ENCODE results near the gene ATP8A2. TPM values are rescaled to one million over a fixed set of nuclear protein-coding genes. Genes with fewer than 3 reads are reported as not detected.

The ATP8A2 gene
- total and polyA plus RNA-seq, 3 donors from 2014 or later: 14.2 to 38.3 (median 16.5) TPM

DNA sequence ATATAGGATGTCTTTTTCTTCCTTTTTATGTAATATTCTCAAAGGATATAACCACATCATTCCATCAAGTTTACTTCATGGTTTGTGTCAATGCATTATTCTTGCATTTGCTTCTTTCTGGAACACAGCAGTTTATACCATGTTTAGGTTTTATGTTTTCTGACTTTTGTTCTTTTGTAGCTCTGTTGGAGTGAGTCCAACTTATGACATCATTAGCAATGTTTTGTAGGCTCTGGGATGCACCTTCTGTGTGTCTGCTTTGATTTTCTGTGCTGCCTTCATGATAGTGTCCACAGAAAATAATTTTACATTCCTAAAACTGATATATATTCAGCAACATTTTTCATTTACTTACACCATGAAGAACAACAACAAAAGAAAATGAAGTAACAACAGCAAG lies 611.1 kb downstream of the ATP8A2 start:
- intact Hi-C loops (cut with DNase I; ENCODE audit: low total_unique reads): no loop called here
- no peak overlapping the region for H3K4me3 ChIP-seq
- DNase-seq: no peak

GRCh38 chr13:25987987-25988386 lies 616.2 kb downstream of the ATP8A2 start:
- no peaks in the 10 kb centered on the region for H3K4me1 ChIP-seq
- H3K9me3 ChIP-seq: no peaks in the 10 kb centered on the region
- H3K36me3 ChIP-seq (ENCODE audit: low read depth, missing control alignments): no peaks in the 10 kb centered on the region
- no peak overlapping the region for H3K27ac ChIP-seq
- DNase-seq: no peak
- WGBS, 2 donors: 98% methylated on average over 8 of the region's 8 CpGs
- intact Hi-C loops (cut with DNase I; ENCODE audit: low total_unique reads): no loop called here
- TF ChIP-seq POLR2A (IDR thresholded peaks at IDR 0.05): no peak
- TF ChIP-seq, protein P1, sequence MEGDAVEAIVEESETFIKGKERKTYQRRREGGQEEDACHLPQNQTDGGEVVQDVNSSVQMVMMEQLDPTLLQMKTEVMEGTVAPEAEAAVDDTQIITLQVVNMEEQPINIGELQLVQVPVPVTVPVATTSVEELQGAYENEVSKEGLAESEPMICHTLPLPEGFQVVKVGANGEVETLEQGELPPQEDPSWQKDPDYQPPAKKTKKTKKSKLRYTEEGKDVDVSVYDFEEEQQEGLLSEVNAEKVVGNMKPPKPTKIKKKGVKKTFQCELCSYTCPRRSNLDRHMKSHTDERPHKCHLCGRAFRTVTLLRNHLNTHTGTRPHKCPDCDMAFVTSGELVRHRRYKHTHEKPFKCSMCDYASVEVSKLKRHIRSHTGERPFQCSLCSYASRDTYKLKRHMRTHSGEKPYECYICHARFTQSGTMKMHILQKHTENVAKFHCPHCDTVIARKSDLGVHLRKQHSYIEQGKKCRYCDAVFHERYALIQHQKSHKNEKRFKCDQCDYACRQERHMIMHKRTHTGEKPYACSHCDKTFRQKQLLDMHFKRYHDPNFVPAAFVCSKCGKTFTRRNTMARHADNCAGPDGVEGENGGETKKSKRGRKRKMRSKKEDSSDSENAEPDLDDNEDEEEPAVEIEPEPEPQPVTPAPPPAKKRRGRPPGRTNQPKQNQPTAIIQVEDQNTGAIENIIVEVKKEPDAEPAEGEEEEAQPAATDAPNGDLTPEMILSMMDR (IDR thresholded peaks at IDR 0.05): no peak
- no peak overlapping the region for H3K4me3 ChIP-seq
- no peaks in the 10 kb centered on the region for H3K27me3 ChIP-seq

More for the DNA sequence above, 611.1 kb downstream of the ATP8A2 start:
- Histone ChIP-seq H3K36me3 (ENCODE audit: low read depth, missing control alignments) (no peaks in the 10 kb centered on the region), H3K9me3 (no peaks in the 10 kb centered on the region), H3K27me3 (no peaks in the 10 kb centered on the region), H3K27ac (no peak overlapping the region), H3K4me1 (no peaks in the 10 kb centered on the region)
- TF ChIP-seq, protein P1 (IDR thresholded peaks at IDR 0.05): no peak
- TF ChIP-seq POLR2A (IDR thresholded peaks at IDR 0.05): no peak

GRCh38 chr13:25988661-25989060 lies 616.9 kb downstream of the ATP8A2 start:
- Histone ChIP-seq H3K36me3 (ENCODE audit: low read depth, missing control alignments) (no peaks in the 10 kb centered on the region), H3K27me3 (no peaks in the 10 kb centered on the region), H3K27ac (no peak overlapping the region), H3K4me3 (no peak overlapping the region), H3K9me3 (no peaks in the 10 kb centered on the region), H3K4me1 (no peaks in the 10 kb centered on the region)
- no peak for DNase-seq
- WGBS, 2 donors: 58 to 72% methylated on average over 3 of the region's 3 CpGs
- intact Hi-C loops (cut with DNase I; ENCODE audit: low total_unique reads): no loop called here
- TF ChIP-seq, protein P1 (IDR thresholded peaks at IDR 0.05): no peak
- TF ChIP-seq POLR2A (IDR thresholded peaks at IDR 0.05): no peak

DNA sequence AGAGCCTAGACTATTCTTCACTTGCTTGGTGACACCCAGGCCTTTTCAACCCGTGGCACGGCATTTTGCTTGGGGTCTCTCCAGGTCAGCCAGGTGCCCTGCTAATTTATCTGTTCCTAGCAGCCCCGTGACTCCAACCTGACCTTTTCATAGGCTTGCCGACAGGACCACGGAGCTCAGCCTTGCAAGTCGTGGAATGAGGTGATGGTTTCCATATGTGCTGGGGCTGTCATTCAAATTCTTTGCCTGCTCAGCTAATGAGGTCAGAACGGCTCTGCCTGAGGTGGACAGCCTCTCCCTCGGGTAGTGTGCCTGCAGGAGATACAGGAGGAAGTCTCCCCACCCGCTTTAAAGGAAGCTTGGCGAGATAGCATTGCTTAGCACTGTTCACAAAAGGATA lies 619.0 kb downstream of the ATP8A2 start:
- TF ChIP-seq POLR2A (IDR thresholded peaks at IDR 0.05): no peak
- TF ChIP-seq, protein P1 (IDR thresholded peaks at IDR 0.05): no peak
- Histone ChIP-seq H3K27me3 (no peaks in the 10 kb centered on the region), H3K36me3 (ENCODE audit: low read depth, missing control alignments) (no peaks in the 10 kb centered on the region), H3K27ac (no peak overlapping the region), H3K4me1 (no peaks in the 10 kb centered on the region), H3K4me3 (no peak overlapping the region), H3K9me3 (no peaks in the 10 kb centered on the region)
- DNase-seq: no peak
- 47 to 56% methylated on average over 10 of the region's 10 CpGs for WGBS, 2 donors
- intact Hi-C loops (cut with DNase I; ENCODE audit: low total_unique reads): no loop called here

DNA sequence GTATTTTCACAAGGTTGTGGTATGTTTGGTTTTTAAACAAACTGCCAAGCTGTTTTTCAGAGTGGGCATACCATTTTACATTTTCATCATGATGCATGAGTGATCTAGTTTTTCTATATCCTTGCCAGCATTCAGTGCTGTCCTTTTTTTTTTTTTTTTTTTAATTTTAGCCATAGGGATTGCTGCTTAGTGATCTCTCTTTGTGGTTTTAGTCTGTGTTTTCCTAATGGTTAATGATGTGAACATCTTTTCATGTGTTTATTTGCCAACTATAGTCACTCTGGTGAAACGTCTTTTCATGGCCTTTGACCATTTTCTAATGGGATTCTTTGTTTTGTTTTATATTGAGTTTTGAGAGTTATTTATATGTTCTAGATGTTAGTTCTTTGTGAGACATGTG lies 620.3 kb downstream of the ATP8A2 start:
- no peaks in the 10 kb centered on the region for H3K36me3 ChIP-seq (ENCODE audit: low read depth, missing control alignments)
- 59 to 67% methylated on average over 1 of the region's 1 CpG for WGBS, 2 donors
- intact Hi-C loops (cut with DNase I; ENCODE audit: low total_unique reads): no loop called here
- H3K9me3 ChIP-seq: no peaks in the 10 kb centered on the region
- H3K27ac ChIP-seq: no peak overlapping the region
- H3K27me3 ChIP-seq: no peaks in the 10 kb centered on the region
- DNase-seq: no peak
- TF ChIP-seq, protein P1 (IDR thresholded peaks at IDR 0.05): no peak
- TF ChIP-seq POLR2A (IDR thresholded peaks at IDR 0.05): no peak
- H3K4me1 ChIP-seq: no peaks in the 10 kb centered on the region
- H3K4me3 ChIP-seq: no peak overlapping the region

All from testis (tissue), 3 donors.